Activated naive CD4-positive, alpha-beta T cell treated with anti-CD3 and anti-CD28 coated beads, Interleukin-2, amount 50 U/mL, for 72 hours (primary cell): ENCODE results near the gene UPK3A. TPM values are rescaled to one million over a fixed set of nuclear protein-coding genes. Genes with fewer than 3 reads are reported as not detected.

Experiments used
- ATAC-seq, 2 donors: fragments of 150-1000 bp; cut with Tn5 transposase; 2 replicates each; pipeline ENCODE4 v1.10.0; 2021; ENCODE audit warnings: mild to moderate bottlenecking in 2 of 2, moderate library complexity in 2 of 2
- DNase-seq, 2 donors: peaks; one replicate each; pipeline ENCODE4 v3.0.0; 2021 to 2022; ENCODE audit warnings: low spot score in 2 of 2
- H3K27ac Mint-ChIP-seq, 2 donors: one replicate each; pipeline ENCODE4 v1.8.0; 2022; ENCODE audit warnings: mild to moderate bottlenecking in 2 of 2, mixed read lengths in 2 of 2
- H3K36me3 Mint-ChIP-seq, 2 donors: one replicate each; pipeline ENCODE4 v1.8.0; 2022; ENCODE audit warnings: mixed read lengths in 2 of 2
- H3K9me3 Mint-ChIP-seq, 2 donors: one replicate each; pipeline ENCODE4 v1.8.0; 2022; ENCODE audit warnings: mixed read lengths in 2 of 2
- total RNA-seq, 2 donors: library from RNA; stranded (reverse); gene quantifications; one replicate each; pipeline ENCODE4 v1.2.3, GENCODE V29; 2022

UPK3A gene
- total RNA-seq, result not detected

DNA sequence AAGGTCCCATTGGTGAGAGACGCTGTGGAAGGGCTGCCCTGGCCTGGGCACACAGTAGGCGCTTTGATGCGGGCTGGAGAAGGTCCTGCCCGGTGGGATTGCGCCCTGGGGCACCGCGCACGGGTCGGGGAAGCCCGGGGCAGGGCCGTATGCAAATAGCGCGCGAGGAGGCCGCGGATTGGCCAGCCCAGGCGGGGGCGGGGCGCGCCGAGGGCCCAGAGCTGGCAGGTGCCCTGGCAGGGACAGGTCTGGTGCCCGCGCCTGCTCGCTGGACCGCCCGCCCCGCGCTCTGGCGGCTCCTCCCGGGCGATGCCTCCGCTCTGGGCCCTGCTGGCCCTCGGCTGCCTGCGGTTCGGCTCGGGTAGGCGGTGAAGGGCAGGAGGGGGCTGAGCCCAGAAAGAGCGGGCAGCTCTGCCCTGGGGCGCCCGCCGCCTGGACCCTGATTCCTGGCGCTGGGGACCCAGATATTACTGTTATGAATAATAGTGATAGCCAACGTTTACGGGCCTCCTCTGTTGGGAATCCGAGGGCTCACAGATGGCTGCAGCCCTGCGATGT, at the start of gene UPK3A:
UPK3A (plus strand) TSS at position 245 of the 558 bp plus-strand sequence; CDS start at position 310, 65 bp downstream.
- ATAC-seq (peak; percentile 97 to 98), DNase-seq (peak; percentile 67 to 73)
- Mint-ChIP-seq H3K36me3 (no peaks in the 10 kb centered on the region), H3K9me3 (no peaks in the 10 kb centered on the region), H3K27ac (no peak within 1 kb of the TSS)

DNA sequence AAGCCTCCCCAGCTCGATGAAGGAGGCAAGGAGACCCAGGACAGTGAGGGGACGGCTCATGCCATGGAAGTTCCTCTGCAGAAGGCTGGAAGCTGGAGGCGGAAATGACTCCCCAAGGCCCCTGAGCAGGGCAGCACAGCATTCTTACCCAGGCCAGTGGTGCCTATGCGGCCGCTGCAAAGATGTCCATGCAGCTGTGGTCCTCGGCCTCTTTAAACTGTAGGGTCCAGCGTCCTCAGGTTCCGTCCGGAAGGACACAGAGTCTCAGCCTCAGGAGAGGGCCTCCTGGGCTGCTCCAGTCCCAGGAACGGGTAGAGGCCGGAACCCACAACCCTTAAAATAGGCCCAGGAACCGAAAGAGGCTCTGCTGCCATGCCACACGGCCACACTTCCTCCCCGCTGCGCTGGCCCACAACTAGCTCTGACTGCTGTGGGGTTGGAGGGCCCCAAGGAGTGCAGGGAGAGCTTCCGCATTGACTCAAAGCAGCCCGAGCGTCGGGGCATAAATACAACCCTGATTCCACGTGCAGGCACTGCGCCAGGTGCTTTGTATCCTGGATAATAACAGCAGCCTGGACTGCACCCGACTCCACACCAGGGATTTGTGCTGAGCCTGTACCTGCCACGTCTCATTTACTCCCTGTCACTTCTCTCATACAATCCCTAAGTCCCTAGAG, 49.5 kb upstream of the UPK3A start:
- no peak overlapping the region for H3K27ac Mint-ChIP-seq
- no peaks in the 10 kb centered on the region for H3K36me3 Mint-ChIP-seq
- no peaks in the 10 kb centered on the region for H3K9me3 Mint-ChIP-seq
- ATAC-seq (peak; percentile 60 to 75), DNase-seq (peak; percentile 27 to 51)

DNA sequence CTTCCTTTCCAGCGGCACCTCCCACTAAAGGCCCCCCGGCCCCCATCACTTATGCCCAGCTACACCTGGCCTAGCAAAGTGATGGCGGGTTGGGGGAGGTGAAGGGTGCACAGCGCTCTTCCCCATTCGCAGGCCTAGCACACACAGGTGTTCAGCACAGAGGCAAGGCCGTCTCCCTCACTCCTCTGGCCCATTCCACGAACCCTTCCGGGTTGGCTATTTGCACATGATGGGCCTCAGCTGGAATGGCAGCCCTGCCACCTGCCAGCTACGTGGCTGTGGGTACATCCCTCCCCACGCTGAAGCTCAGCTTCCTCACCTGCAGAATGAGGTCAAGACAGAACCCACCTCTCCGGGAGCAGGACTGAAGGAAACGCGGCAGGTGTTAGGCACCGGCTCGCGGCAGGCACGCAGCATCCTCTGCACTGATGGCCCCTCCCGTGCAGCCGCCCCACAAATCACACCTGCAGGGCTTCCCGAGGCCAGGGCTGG, 48.9 kb upstream of the UPK3A start:
- H3K27ac Mint-ChIP-seq, result peak overlapping the region in 1 of 2 donors; percentile 57
- H3K9me3 Mint-ChIP-seq, result no peaks in the 10 kb centered on the region
- ATAC-seq (no peak), DNase-seq (peak in 1 of 2 donors; percentile 47)
- no peaks in the 10 kb centered on the region for H3K36me3 Mint-ChIP-seq

DNA sequence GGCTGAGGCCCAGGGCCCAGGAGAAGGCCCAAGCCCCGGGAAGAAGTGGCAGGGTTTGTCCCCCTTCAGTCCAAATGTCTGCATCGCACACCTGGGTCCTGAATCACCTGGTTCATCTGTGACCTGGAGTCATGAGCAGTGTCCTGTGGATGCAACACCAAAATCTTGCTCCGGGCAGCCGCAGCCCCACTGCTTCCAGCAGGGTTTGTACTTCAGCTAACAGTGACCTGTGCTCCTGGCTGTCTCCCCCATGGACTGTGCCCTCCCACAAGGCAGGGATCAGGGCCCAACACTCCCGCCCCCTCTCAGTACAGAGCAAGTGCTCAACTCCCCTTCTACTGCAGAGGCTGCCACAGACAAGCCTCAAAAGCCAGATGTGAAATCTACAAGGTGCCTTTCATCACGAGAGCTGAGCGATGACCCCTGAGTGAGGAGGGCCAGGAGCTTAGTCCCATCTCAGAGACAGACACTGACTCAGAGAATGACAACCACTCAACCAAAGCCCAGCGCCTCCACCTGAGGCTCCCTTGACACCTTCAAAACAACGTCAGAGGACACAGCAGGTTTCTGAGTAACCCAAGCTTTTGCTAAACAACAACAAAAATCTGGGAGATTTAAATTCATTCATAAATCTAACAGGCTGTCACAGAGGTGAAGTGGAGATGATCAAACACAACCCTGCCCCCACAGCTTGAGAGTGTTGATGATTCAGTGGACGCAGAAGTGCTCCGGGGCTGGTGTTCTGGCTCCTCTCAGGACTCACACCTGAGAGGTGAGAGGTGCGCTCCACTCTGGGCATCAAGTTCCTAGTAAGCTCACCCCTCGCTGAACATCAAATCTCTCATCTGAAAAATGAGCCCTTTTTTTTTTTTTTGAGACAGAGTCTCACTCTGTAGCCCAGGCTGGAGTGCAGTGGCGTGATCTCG, 47.4 kb upstream of the UPK3A start:
- no peak for ATAC-seq
- H3K9me3 Mint-ChIP-seq, result no peaks in the 10 kb centered on the region

DNA sequence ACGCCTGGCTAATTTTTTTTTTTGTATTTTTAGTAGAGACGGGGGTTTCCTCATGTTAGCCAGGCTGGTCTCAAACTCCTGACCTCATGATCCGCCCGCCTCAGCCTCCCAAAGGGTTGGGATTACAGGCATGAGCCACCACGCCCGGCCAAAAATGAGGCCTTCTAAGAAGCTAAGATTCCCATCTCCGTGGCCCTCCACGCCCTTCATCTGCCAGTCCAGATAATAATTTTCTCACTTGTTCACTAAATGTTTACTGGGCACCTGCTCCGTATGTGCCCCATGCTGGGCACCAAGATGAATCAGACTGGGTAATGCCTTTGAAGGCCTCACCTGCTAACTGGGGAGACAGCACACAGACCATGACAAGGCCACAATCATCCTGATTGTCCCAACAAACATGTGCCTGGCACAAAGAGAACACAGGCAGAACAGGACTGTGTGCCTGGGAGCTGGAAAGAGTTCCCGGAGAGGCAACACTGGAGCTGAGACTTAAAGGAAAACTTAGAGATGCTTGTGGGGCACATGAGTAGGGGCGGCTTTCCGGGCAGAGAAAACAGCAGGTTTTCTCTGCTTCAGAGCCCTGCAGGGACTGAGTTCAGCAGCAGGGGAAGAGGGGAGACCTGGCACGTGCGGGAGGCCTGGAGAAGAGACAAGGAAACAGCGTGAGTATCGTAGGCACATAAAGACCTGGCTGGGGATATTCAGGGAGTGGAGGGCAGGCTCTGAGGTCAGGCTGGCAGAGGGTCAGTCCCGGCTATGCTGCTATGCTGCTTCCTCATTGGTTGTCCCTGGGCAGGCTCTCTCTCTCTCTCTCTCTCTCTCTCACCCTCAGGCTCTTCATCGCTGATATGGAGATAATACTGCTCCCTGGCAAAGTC, 46.4 kb upstream of the UPK3A start:
- Mint-ChIP-seq H3K27ac (no peak overlapping the region), H3K9me3 (no peaks in the 10 kb centered on the region), H3K36me3 (no peaks in the 10 kb centered on the region)
- ATAC-seq, result no peak
- peak in 1 of 2 donors; percentile 23 for DNase-seq

More for the DNA sequence above, 47.4 kb upstream of the UPK3A start:
- DNase-seq, result peak in 1 of 2 donors; percentile 52
- no peak overlapping the region for H3K27ac Mint-ChIP-seq
- no peaks in the 10 kb centered on the region for H3K36me3 Mint-ChIP-seq

DNA sequence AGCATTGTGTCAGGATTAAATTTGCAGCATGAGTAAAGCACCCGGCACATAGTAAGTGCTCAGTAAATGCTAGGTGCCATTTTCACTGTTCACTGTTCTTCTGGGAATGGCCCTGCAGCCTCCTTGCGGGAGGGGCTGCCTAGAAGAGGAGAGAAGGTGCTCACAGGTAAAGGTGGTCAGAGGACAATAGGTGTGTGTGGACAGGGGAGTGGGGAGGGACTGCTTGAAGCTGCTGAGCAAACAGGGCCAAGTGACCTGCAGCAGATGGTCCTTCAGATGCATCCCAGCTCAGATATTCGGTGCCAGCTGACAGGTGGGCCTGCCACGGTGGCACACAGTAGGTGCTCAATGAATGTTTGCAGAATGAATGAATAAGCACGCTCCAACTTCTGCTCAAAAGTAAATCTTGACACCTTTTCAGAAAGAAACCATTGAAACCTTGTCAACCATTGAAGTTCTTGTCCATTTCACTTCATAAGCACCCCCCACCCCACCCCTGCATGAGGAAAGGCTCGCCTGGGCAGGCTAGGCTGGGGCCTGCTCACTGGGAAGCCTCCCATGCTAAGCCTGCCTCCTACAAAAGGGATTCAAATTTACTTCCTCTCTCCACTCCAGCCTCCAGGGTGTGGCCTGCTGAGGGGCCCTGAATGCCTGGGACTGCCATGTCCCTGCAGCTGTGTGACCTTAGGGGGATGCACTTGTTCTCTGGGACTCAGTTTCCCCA, 45.6 kb upstream of the UPK3A start:
- ATAC-seq (no peak), DNase-seq (peak in 1 of 2 donors; percentile 51)
- H3K36me3 Mint-ChIP-seq, result no peaks in the 10 kb centered on the region
- H3K9me3 Mint-ChIP-seq, result no peaks in the 10 kb centered on the region
- no peak overlapping the region for H3K27ac Mint-ChIP-seq

DNA sequence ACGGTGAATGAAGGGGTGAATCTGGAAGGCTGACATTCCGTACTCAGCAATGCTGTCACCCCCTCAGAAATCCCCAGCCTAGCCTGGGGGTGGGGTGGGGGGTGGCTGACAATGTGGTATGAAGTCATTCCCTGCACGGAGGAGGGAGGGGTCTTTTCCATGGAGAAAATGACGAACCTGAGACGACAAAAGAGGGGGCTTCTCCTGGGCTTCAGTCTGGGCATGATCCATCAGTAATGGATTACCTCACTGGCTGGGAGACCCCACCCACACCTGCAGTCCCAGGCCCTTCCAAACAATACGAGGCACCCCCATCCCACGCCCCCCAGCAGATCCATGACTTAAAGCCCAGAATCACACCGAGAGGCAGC, 45.1 kb upstream of the UPK3A start:
- DNase-seq (no peak), ATAC-seq (no peak)
- no peaks in the 10 kb centered on the region for H3K9me3 Mint-ChIP-seq
- H3K27ac Mint-ChIP-seq, result peak overlapping the region in 1 of 2 donors; percentile 40
- H3K36me3 Mint-ChIP-seq, result no peaks in the 10 kb centered on the region

DNA sequence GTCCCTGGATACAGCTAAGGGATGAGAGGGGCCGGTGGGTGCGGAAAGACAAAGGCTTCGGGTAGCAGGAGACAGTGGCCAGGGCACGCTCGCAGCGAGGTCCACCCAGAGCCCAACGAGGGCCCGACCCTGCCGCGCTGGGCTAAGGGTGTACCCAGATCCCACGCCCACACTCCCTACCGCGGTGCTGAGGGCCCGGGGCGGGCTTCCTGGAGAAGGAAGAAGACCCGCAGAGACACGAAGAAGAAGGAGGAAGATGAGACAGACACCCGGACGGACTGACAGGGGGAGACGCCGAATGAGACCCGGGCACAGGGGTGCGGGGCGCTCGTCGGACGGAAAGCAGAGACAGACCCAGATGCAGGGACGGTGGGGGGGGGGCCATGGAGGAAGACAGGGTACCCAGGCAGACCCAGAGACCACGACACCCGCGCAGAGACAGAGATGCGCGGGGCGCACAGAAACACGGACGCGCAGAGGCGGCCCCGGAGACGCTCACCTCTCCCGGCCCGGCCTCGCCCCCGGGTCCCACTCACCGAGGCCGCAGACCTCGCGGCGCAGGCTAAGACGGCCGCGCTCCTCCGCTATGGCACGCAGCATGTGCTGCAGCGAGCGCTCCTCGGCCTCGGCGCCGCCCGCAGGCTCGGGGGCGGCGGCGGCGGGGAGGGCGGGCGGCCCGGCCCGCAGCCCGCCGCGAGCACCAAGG, 44.5 kb upstream of the UPK3A start:
- DNase-seq (peak; percentile 43 to 57), ATAC-seq (peak; percentile 65 to 76)
- H3K36me3 Mint-ChIP-seq, result no peaks in the 10 kb centered on the region
- H3K9me3 Mint-ChIP-seq, result no peaks in the 10 kb centered on the region
- peak overlapping the region in 1 of 2 donors; percentile 40 for H3K27ac Mint-ChIP-seq

DNA sequence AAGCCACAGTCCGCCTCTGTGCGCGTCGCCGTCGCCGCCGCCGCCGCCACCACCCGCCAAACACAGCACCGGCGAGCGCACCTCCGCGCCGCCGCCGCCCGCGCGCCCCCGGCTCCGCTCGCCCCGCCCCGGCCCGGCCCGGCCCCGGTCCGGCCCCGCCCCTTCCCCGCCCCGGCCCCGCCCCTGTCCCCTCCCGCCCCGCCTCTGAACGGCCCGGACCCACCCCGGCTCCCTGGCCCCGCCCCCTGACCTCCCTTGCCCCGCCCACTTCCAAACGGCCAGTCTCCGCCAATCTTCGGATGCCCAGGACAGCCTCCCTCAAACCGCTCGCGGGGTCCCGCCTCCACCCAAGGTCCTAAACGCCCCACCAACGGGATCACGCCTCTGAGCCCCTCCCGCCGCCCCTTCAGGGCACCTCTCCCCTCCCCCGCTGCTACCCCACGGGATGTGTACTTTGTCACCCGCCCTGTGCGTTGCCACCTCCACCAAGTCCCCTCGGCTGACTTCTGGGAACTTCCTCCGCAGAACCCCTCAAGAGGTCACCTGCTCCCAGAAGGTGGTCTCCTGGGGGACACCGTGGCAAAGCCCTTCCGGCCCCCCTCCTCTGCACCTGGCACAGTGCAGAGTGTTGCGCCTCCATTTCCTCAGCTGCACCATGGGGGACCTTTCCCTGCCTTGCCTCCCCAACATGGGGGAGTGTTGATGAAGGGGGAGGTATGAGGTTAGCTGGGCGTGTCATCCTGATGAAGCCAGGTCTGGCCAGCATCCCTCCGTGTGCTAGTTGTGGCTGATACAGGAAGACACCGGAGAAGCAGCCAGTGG, 43.7 kb upstream of the UPK3A start, which contains the start of gene KIAA0930:
KIAA0930 (minus strand) TSS at position 85 of the 822 bp plus-strand sequence. CDS start 191 bp downstream, outside the sequence.
- ATAC-seq, result peak; percentile 67 to 79
- no peaks in the 10 kb centered on the region for H3K9me3 Mint-ChIP-seq

DNA sequence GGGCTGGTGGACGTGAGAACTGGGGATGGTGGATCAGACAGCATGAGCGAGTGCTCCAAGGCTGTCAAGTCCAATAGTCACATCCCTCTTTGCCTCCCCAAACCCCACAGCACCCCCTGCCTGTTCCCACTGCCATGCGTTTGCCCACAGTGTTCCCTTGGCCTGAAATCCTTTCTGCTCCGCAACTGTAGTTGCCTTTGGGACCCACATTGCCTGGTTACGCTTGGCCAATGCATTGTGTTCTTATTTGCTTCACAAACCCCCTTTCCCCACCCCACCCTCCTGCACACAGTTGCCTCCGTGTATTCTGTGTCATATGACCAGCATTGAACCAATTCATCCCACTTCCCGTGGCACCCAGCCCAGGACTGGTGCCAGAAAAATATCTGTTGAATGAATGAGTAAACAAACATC, 42.0 kb upstream of the UPK3A start:
- ATAC-seq (no peak), DNase-seq (no peak)
- no peaks in the 10 kb centered on the region for H3K36me3 Mint-ChIP-seq
- H3K27ac Mint-ChIP-seq, result no peak overlapping the region
- no peaks in the 10 kb centered on the region for H3K9me3 Mint-ChIP-seq

More for the DNA sequence above, 43.7 kb upstream of the UPK3A start, which contains the start of gene KIAA0930:
- peak; percentile 68 to 74 for DNase-seq
- H3K36me3 Mint-ChIP-seq, result no peaks in the 10 kb centered on the region
- peak within 1 kb of the TSS; percentile 63 to 86 for H3K27ac Mint-ChIP-seq

DNA sequence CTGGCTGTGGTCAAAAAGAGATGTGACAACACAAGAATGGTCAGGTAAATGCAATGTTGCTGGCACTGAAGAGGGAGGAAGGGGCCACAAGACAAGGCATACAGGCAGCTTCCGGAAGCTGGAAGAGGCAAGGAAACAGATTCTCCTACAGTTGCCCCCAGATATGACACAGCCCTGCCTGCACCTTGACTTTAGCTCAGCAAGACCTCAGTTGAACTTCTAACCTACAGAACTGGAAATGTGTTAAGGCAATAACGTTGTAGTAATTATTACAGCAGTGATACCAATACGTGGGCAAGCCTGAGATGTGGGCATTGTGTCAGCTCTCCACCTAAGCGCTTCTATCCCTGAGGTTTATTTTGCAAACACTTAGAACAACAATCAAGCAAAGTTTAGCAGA, 39.8 kb upstream of the UPK3A start:
- DNase-seq (peak in 1 of 2 donors; percentile 33), ATAC-seq (no peak)
- no peaks in the 10 kb centered on the region for H3K36me3 Mint-ChIP-seq
- H3K9me3 Mint-ChIP-seq, result no peaks in the 10 kb centered on the region
- H3K27ac Mint-ChIP-seq, result no peak overlapping the region

DNA sequence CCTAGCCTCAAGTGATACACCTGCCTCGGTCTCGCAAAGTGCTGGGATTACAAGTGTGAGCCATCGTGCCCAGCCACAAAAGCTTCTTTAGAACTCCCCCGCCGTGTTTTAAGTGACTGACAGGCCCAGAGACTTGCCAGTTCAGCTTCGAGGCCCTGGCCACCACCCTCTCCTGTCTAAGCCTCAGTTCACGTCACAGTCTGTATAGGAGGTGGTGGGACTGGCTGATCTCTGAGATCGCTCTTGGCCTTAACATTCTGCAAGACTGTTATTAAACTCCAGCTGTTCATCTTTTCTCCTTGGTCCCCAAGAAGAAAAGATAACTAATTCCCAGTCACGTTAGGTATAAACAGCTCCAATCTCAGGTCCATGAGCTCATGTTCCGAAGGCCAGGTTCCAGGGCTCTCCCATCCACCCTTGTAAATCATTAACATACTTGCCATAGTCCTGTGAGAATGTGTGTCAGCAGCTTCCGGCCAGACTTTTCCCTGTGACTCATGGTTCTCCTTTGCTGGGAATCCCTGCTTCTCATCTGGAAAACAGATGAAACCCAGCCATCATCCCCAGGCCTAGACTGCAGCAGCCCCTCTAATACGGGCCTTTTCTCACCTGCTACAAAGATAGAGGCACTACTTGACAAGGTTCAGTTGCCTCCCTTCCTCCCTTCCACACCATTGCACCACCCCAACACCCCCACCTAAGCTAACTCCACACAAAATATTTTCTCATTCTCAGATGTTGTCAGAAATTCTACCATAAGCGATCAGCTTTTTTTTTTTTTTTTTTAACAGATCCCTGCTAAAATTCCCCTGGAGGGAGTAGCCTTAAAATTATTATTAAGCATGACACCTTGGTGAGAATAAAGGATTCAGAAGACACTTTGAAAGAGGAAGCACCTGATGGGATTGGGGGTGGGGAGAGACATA, 38.4 kb upstream of the UPK3A start:
- peak in 1 of 2 donors; percentile 52 for DNase-seq
- no peak for ATAC-seq
- Mint-ChIP-seq H3K36me3 (no peaks in the 10 kb centered on the region), H3K9me3 (no peaks in the 10 kb centered on the region), H3K27ac (no peak overlapping the region)

DNA sequence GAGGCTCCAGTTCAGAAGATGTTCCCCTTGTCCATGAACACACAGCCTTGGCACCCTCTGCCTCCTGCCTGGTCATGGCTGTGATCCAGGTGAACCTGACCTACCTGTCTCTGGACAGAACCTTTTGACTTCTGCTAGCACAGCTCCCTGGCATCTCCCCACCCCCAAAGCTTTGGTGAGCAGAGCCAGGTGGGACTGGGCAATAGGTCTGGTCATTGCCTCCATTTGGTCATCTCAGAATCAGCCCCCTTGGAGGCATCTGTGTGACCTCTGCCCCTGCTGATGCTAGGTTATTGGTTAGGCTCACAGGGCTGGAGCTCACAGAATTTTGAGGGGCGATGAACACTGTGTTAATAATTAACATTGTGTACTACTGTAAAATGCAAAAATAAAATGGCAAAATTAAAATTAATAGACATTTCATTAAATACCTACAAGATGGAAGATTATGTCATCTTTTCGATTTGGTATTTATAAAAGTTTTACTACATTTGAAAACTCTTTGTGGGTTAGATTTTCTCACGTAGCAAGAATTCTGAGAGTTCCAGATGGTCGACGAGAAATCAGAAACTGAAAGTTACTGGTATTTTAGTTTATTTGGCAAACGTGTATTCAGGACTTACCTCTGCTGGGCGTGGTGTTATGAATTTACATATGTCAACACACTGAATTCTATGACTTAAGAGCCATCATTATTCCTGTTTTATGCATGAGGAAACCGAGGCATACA, 35.8 kb upstream of the UPK3A start:
- H3K9me3 Mint-ChIP-seq, result no peaks in the 10 kb centered on the region
- no peak for ATAC-seq
- no peak overlapping the region for H3K27ac Mint-ChIP-seq
- DNase-seq, result no peak
- H3K36me3 Mint-ChIP-seq, result no peaks in the 10 kb centered on the region
